Lower leg skin (tissue), 3 donors: Measurements from ENCODE around the gene NKX2-3.

ENCODE experiments used
- POLR2A ChIP-seq, 2 donors: fragments of 450-650 bp; IDR thresholded peaks; one replicate each; pipeline ENCODE4 v1.6.1; 2016 to 2017; ENCODE audit warnings: antibody characterized with exemption in 2 of 2, mild to moderate bottlenecking in 1 of 2, moderate library complexity in 1 of 2
- TF ChIP-seq, protein P1 (sequence below), 3 donors: fragments of 450-650 bp; IDR thresholded peaks; one replicate each; pipeline ENCODE4 v1.5.1; 2016; ENCODE audit warnings: antibody characterized with exemption in 3 of 3, mild to moderate bottlenecking in 3 of 3, moderate library complexity in 2 of 3

DNA sequence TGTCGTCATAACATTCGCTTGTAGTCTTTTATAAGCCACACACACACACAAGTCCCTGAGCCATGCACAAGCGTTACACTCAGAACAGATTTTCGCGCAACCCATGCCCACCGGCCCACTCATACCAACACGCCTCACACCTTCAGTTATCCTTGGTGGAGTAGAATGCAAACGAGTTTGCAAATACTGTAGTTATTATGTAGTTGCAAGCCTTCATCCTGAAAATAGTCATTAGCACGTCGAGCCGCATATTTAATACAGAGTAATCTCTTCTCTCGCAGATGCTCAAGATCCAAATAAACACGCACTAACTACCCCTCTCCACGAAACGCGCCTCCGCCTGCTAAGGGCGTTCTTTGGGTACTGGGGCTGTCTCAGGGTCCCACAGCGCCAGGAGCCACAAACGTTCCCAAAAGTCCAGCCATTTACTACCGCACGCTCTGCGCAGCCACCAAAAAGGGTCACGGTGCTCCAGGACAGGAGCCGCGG, 1.8 kb downstream of the NKX2-3 start:
- TF ChIP-seq, protein P1, sequence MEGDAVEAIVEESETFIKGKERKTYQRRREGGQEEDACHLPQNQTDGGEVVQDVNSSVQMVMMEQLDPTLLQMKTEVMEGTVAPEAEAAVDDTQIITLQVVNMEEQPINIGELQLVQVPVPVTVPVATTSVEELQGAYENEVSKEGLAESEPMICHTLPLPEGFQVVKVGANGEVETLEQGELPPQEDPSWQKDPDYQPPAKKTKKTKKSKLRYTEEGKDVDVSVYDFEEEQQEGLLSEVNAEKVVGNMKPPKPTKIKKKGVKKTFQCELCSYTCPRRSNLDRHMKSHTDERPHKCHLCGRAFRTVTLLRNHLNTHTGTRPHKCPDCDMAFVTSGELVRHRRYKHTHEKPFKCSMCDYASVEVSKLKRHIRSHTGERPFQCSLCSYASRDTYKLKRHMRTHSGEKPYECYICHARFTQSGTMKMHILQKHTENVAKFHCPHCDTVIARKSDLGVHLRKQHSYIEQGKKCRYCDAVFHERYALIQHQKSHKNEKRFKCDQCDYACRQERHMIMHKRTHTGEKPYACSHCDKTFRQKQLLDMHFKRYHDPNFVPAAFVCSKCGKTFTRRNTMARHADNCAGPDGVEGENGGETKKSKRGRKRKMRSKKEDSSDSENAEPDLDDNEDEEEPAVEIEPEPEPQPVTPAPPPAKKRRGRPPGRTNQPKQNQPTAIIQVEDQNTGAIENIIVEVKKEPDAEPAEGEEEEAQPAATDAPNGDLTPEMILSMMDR (IDR thresholded peaks at IDR 0.05): no peak
- no peak for TF ChIP-seq POLR2A (IDR thresholded peaks at IDR 0.05)
